Activated T-helper 2 cell treated with anti-CD3 and anti-CD28 coated beads, Interferon-gamma antibody, Interleukin-2, Interleukin-4, amounts not matched to agents 10 μg/mL and 5 μg/mL and 100 μg/mL, durations not matched to agents 14 hours and 24 hours and 36 hours (primary cell): ENCODE results near the gene TREML2. TPM values are rescaled to one million over a fixed set of nuclear protein-coding genes. Genes with fewer than 3 reads are reported as not detected.

Experiments
- DNase-seq: peaks from one replicate; pipeline ENCODE4 v3.0.0; 2021; ENCODE audit warnings: low spot score
- H3K27ac Mint-ChIP-seq: one replicate; pipeline ENCODE4 v1.8.0; 2021; ENCODE audit warnings: mixed read lengths
- H3K27me3 Mint-ChIP-seq: one replicate; pipeline ENCODE4 v1.8.0; 2021; ENCODE audit warnings: low read depth, mixed read lengths
- H3K36me3 Mint-ChIP-seq: one replicate; pipeline ENCODE4 v1.8.0; 2021; ENCODE audit warnings: low read depth, mixed read lengths
- H3K4me1 Mint-ChIP-seq: one replicate; pipeline ENCODE4 v1.8.0; 2021; ENCODE audit warnings: low read depth, mixed read lengths
- H3K4me3 Mint-ChIP-seq: one replicate; pipeline ENCODE4 v1.8.0; 2021; ENCODE audit warnings: low read depth, mild to moderate bottlenecking, moderate library complexity, mixed read lengths
- H3K9me3 Mint-ChIP-seq: one replicate; pipeline ENCODE4 v1.8.0; 2021; ENCODE audit warnings: mixed read lengths
- intact Hi-C: fragments of 100-400 bp; cut with micrococcal nuclease; formaldehyde crosslinking; loops from one replicate; pipeline ENCODE4 v1.15.1; 2023
- total RNA-seq: library from RNA; stranded (reverse); gene quantifications from 2 replicates; pipeline ENCODE4 v1.2.3, GENCODE V29; 2022

The TREML2 gene
- total RNA-seq, 1 donor from 2014 or later, result 3.9 TPM

- DNase-seq, result no peak
- Mint-ChIP-seq H3K27ac (no peak overlapping the region), H3K27me3 (peaks cover 5% of the 10 kb centered on the region), H3K4me3 (no peak overlapping the region), H3K9me3 (peaks cover 4% of the 10 kb centered on the region), H3K36me3 (peaks cover 16% of the 10 kb centered on the region), H3K4me1 (peaks cover 37% of the 10 kb centered on the region)
- intact Hi-C loops, result no loop called here
These were observed 50.3 kb downstream of the TREML2 start for GRCh38 chr6:41150671-41151070.

- peak overlapping the region; percentile 54 for H3K27ac Mint-ChIP-seq
- peak overlapping the region; percentile 24 for H3K4me3 Mint-ChIP-seq
- peaks cover 25% of the 10 kb centered on the region for H3K36me3 Mint-ChIP-seq
- peaks cover 11% of the 10 kb centered on the region for H3K9me3 Mint-ChIP-seq
- intact Hi-C loops, result loop anchor here (2.0 kb wide), 1 partner anchor 75 kb away; the partner anchor contains the start of genes NFYA and OARD1
- peaks cover 42% of the 10 kb centered on the region for H3K4me1 Mint-ChIP-seq
- no peak for DNase-seq
- peaks cover 5% of the 10 kb centered on the region for H3K27me3 Mint-ChIP-seq
These were observed 53.0 kb downstream of the TREML2 start for GRCh38 chr6:41147917-41148316.

Other genes starting within 250 kb of the TREML2 start
- gene UNC5CL, start 161.9 kb downstream of the TREML2 start, total RNA-seq, result 1.1 and 1.6 TPM in 2 replicates
- gene TSPO2, start 158.7 kb downstream of the TREML2 start, total RNA-seq, result not detected in 2 replicates
- gene APOBEC2, start 147.9 kb downstream of the TREML2 start, total RNA-seq, result not detected in 2 replicates
- 28.0 and 33.7 TPM in 2 replicates for gene OARD1, start 128.8 kb downstream of the TREML2 start, total RNA-seq
- gene NFYA, start 128.2 kb downstream of the TREML2 start, total RNA-seq, result 28.1 and 28.2 TPM in 2 replicates
- not detected in 2 replicates for gene TREML1, start 46.8 kb downstream of the TREML2 start, total RNA-seq
- gene TREM2, start 38.0 kb downstream of the TREML2 start, total RNA-seq, result not detected in 2 replicates
- not detected in 2 replicates for gene TREML4, start 27.2 kb upstream of the TREML2 start, total RNA-seq
- not detected in 2 replicates for gene TREM1, start 85.5 kb upstream of the TREML2 start, total RNA-seq
- gene NCR2, start 134.5 kb upstream of the TREML2 start, total RNA-seq, result not detected in 2 replicates